Common myeloid progenitor, CD34-positive (primary cell): ENCODE data around the gene HSD3B2. TPM values are rescaled to one million over a fixed set of nuclear protein-coding genes. Genes with fewer than 3 reads are reported as not detected.

Source experiments
- CTCF ChIA-PET: fragments of 350-600 bp; sonication (Branson Sonifier 250); formaldehyde crosslinking; loops from one replicate; lab custom pipeline; 2021; ENCODE audit warnings: antibody characterized with exemption; lab: Charles Lee
- POLR2A ChIA-PET: fragments of 350-600 bp; sonication (Branson Sonifier 250); formaldehyde crosslinking; loops from one replicate; lab custom pipeline; 2021; ENCODE audit warnings: antibody characterized with exemption; lab: Charles Lee
- DNase-seq, 3 donors: peaks; one replicate each; pipeline versions ENCODE4 v3.0.0 to v3.0.0-alpha.2; 2013
- H3K27ac ChIP-seq, 2 experiments: 1 replicate in 1 of 2; 2 replicates in 1 of 2; pipeline ENCODE4 v1.7.0; 2013; ENCODE audit warnings: inconsistent platforms in 2 of 2, low read length in 2 of 2, mild to moderate bottlenecking in 2 of 2, low read depth in 1 of 2, moderate library complexity in 1 of 2; ENCODE audit not compliant: severe bottlenecking in 2 of 2, insufficient read depth in 1 of 2, poor library complexity in 1 of 2
- H3K27me3 ChIP-seq, 5 experiments: replicated peaks in 2 of 5; 1 replicate in 3 of 5; 2 replicates in 2 of 5; pipeline versions ENCODE4 v1.6.1 to v1.7.0; 2013; ENCODE audit warnings: low read length in 4 of 5, mild to moderate bottlenecking in 2 of 5, moderate library complexity in 2 of 5, inconsistent platforms in 1 of 5; ENCODE audit not compliant: insufficient read depth in 5 of 5, control insufficient read depth in 4 of 5
- H3K36me3 ChIP-seq, 4 experiments: 1 replicate in 2 of 4; 2 replicates in 2 of 4; pipeline versions ENCODE4 v1.6.1 to v1.7.0; 2013; ENCODE audit warnings: low read length in 3 of 4, control low read depth in 1 of 4, mild to moderate bottlenecking in 1 of 4; ENCODE audit not compliant: control insufficient read depth in 4 of 4, insufficient read depth in 4 of 4
- H3K4me1 ChIP-seq, 4 experiments: 1 replicate in 3 of 4; 2 replicates in 1 of 4; pipeline versions ENCODE4 v1.6.1 to v1.7.1; 2013; ENCODE audit warnings: low read length in 3 of 4, mild to moderate bottlenecking in 3 of 4, control low read depth in 1 of 4, inconsistent platforms in 1 of 4, moderate library complexity in 1 of 4; ENCODE audit not compliant: control insufficient read depth in 4 of 4, insufficient read depth in 4 of 4; ENCODE audit errors: control extremely low read depth in 1 of 4
- H3K4me3 ChIP-seq, 7 experiments: 1 replicate in 4 of 7; 2 replicates in 3 of 7; pipeline versions ENCODE4 v1.5.1 to v1.7.0; 2013; ENCODE audit warnings: mild to moderate bottlenecking in 7 of 7, low read length in 6 of 7, moderate library complexity in 6 of 7, inconsistent platforms in 2 of 7, low read depth in 2 of 7, control low read depth in 1 of 7; ENCODE audit not compliant: insufficient read depth in 4 of 7, control insufficient read depth in 1 of 7; ENCODE audit errors: extremely low read depth in 1 of 7
- H3K9me3 ChIP-seq, 5 experiments: 1 replicate in 4 of 5; 2 replicates in 1 of 5; pipeline versions ENCODE4 v1.6.1 to v1.7.1; 2013; ENCODE audit warnings: low read length in 4 of 5, mild to moderate bottlenecking in 2 of 5, inconsistent platforms in 1 of 5, low read depth in 1 of 5, moderate library complexity in 1 of 5; ENCODE audit not compliant: control insufficient read depth in 4 of 5, insufficient read depth in 2 of 5; ENCODE audit errors: control extremely low read depth in 1 of 5
- WGBS: methylation state at CpG from one replicate; pipeline ENCODE4 v1.1.5; 2013; ENCODE audit not compliant: insufficient coverage; 5-methylcytosine and 5-hydroxymethylcytosine counted together
- polyA plus RNA-seq: library from polyadenylated mRNA; unstranded; fragments of 120-200 nt; gene quantifications from one replicate; pipeline ENCODE4 v1.2.1, GENCODE V29; 2013

Gene HSD3B2
- not detected for polyA plus RNA-seq

DNA sequence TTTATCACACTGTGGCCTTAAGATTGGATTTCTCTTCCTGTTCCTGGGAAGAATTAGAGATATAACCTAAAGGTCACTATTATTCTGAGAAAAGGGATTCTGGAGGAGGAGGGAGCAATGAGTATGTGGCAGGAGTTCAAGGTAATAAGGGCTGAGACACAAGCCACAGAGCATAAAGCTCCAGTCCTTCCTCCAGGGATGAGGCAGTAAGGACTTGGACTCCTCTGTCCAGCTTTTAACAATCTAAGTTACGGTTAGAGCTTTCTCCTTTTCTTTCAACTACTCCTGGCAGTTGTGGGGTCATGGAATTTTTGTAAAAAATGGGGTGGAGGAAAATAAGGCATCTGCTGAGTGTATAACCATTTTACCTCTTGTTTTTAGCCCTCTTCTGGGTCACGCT lies at the start of gene HSD3B2:
TSS of gene HSD3B2 (plus strand) at position 201 of the 400 bp plus-strand sequence. CDS start 270 bp downstream, outside the sequence.
- CTCF ChIA-PET: no interaction called here
- Histone ChIP-seq H3K4me3 (no peak within 1 kb of the TSS), H3K27me3 (peaks cover 0 to 4% (median 0%) of the 10 kb centered on the region in 5 experiments), H3K36me3 (no peaks in the 10 kb centered on the region), H3K9me3 (no peaks in the 10 kb centered on the region), H3K27ac (no peak within 1 kb of the TSS), H3K4me1 (no peaks in the 10 kb centered on the region)
- POLR2A ChIA-PET: no interaction called here
- DNase-seq: no peak
- WGBS: 100% methylated on average over 2 of the region's 2 CpGs

DNA sequence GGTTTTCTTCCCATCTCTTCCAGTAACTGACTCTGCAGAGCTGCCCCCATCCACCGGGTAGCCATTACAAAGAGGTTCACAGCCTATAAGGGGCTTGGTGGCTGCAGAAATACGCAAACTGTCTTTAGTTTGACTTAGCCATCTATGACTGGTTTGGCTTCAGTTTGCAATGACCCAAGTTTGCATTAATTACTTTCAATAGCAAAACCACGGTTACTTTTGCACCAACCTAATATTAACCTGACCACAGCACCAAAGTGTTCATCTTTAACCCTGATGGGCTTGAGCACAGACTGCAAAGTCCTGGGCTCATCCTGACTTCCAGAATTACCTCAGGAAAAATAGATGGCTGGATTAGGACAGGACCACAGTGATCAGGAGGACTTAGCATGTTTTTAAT lies 48.5 kb upstream of the HSD3B2 start:
- POLR2A ChIA-PET: no interaction called here
- H3K27me3 ChIP-seq: peaks cover 0 to 8% (median 3%) of the 10 kb centered on the region in 5 experiments
- no peak overlapping the region for H3K4me3 ChIP-seq
- no peaks in the 10 kb centered on the region for H3K9me3 ChIP-seq
- no peaks in the 10 kb centered on the region for H3K4me1 ChIP-seq
- WGBS: 100% methylated on average over 3 of the region's 3 CpGs
- CTCF ChIA-PET: interaction anchor here (0.9 to 4.4 kb wide), 10 partner anchors 8 to 91 kb away, joined by 3 to 29 read pairs (median 6); no protein-coding TSS in a partner anchor
- no peak for DNase-seq
- no peaks in the 10 kb centered on the region for H3K36me3 ChIP-seq
- no peak overlapping the region for H3K27ac ChIP-seq

DNA sequence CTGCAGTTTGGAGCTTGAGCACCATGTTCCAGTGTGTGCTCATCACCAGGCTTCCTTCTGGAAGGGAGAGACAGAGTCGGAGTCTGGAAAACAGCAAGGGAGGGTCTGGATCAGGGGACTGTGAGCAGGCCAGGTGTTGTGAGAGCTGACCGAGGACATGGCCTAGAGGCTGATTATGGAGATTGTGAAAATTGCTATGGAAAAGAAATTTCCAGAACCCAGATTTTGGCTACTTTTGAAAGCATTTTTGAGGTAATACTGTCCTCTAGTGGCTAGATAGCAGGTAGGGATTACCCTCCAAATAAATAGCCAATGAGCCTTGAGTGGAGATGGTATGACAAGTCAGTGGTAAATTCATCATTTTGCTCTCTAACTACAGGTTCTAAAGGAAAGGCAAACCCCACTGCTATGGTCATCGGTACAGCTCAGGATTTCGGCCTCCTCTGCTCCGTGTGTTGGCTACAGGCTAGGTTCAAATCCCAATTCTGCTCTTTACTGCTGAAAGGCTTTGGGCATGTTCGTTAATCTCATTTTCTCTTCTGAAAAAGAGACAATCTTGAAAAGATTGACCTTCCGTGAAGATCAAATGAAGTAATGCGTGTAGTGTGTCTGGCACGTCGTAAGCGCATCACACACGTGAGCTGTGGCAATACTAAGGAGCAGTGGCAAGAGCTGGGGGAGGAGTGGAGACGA lies 47.4 kb upstream of the HSD3B2 start:
- ChIA-PET POLR2A (no interaction called here), CTCF (interaction anchor here (0.5 to 4.4 kb wide), 15 partner anchors 8 to 1609 kb away, joined by 3 to 29 read pairs (median 4); partner anchors contain the start of gene WARS2)
- WGBS: 82% methylated on average over 13 of the region's 13 CpGs

DNA sequence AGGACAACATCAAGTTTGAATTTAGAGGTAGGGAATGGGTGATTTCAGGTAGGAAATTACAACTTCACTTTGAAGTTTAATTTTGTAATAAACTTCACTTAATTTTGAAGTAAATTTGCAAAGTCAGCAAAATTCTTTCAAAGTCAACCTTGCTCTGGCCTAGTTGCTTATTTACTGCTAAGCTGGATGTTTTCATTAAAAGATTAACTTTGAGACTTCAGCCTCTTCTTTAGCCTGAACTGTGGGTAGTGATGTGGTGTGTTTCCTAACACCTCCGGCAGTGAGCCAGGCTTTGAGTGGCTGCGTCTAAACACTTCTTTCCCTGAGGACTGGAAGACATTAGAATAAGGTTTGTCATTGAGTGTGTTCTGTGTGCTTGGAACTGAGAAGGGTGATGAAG lies 46.4 kb upstream of the HSD3B2 start, which contains the start of gene HAO2:
TSS of gene HAO2 (plus strand) at position 232 of the 400 bp plus-strand sequence. CDS start 12,301 bp downstream, outside the sequence.
- Histone ChIP-seq H3K36me3 (no peaks in the 10 kb centered on the region), H3K4me1 (peaks cover 0 to 2% (median 0%) of the 10 kb centered on the region in 4 experiments), H3K4me3 (no peak within 1 kb of the TSS), H3K27me3 (peaks cover 0 to 5% (median 3%) of the 10 kb centered on the region in 5 experiments), H3K9me3 (no peaks in the 10 kb centered on the region), H3K27ac (no peak within 1 kb of the TSS)
- WGBS: 80% methylated on average over 2 of the region's 2 CpGs
- DNase-seq: no peak
- ChIA-PET CTCF (interaction anchor here (0.5 to 4.4 kb wide), 8 partner anchors 16 to 1610 kb away, joined by 3 to 29 read pairs (median 3); partner anchors contain the start of gene WARS2), POLR2A (no interaction called here)

More for the DNA sequence above, 47.4 kb upstream of the HSD3B2 start:
- Histone ChIP-seq H3K27me3 (peaks cover 0 to 5% (median 3%) of the 10 kb centered on the region in 5 experiments), H3K4me3 (no peak overlapping the region), H3K4me1 (peaks cover 0 to 2% (median 0%) of the 10 kb centered on the region in 4 experiments), H3K36me3 (no peaks in the 10 kb centered on the region), H3K27ac (no peak overlapping the region), H3K9me3 (no peaks in the 10 kb centered on the region)
- peak; percentile 4 to 40 (median 35) for DNase-seq

DNA sequence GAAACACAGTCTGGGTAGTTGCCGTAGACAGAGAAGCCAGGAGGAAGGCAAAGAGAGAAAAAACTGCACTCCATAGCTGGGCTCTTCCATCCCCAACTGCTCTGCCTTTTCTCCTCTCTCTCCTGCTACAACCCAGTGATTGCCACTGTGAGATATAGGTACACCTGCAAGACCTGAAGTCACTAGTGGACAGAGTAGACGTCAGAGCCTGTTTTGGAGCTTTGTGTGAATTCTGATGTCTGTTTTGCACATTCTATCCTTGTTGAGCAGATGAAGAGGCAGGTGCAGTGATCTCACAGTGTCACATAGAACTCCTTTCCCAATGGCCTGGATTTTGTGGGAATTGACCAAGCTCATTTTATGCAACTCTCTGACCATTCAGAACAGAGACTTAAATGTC lies 44.2 kb upstream of the HSD3B2 start:
- ChIA-PET CTCF (interaction anchor here (1.1 to 1.4 kb wide), 3 partner anchors 10 to 96 kb away, joined by 4 read pairs; no protein-coding TSS in a partner anchor), POLR2A (no interaction called here)
- no peak overlapping the region for H3K27ac ChIP-seq
- H3K4me3 ChIP-seq: no peak overlapping the region
- WGBS: 100% methylated on average over 1 of the region's 2 CpGs
- no peaks in the 10 kb centered on the region for H3K9me3 ChIP-seq
- H3K36me3 ChIP-seq: no peaks in the 10 kb centered on the region
- DNase-seq: no peak
- peaks cover 2 to 9% (median 3%) of the 10 kb centered on the region in 5 experiments for H3K27me3 ChIP-seq
- peaks cover 0 to 2% (median 0%) of the 10 kb centered on the region in 4 experiments for H3K4me1 ChIP-seq

DNA sequence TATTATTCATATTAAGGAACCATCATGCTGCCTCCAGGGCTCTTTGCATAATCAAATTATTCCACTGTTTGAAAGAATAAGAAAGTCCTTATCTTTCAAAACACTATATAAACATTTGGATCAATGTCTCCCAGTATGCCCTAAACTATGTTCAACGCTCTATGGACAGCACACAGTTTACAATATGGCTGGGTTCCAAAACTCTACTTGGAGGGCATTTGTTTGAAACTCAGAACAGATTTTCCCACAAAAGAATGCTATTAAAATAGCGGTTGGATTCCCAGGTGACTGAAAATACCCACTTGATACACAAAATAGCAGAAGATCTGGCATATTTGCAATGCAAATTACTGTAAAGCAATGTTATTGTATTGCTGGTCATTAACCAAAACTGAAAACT lies 43.1 kb upstream of the HSD3B2 start:
- H3K27ac ChIP-seq: no peak overlapping the region
- no peak for DNase-seq
- POLR2A ChIA-PET: no interaction called here
- H3K4me3 ChIP-seq: no peak overlapping the region
- WGBS: 100% methylated on average over 1 of the region's 2 CpGs
- H3K27me3 ChIP-seq: peaks cover 2 to 9% (median 3%) of the 10 kb centered on the region in 5 experiments
- H3K9me3 ChIP-seq: no peaks in the 10 kb centered on the region
- H3K36me3 ChIP-seq: no peaks in the 10 kb centered on the region
- CTCF ChIA-PET: no interaction called here
- peaks cover 0 to 2% (median 0%) of the 10 kb centered on the region in 4 experiments for H3K4me1 ChIP-seq
